B cell (primary cell): ENCODE data around the gene MAN1A1.

Experiments used
- EZH2 ChIP-seq: IDR thresholded peaks from 2 replicates; pipeline ENCODE4 v1.6.1; 2012; ENCODE audit warnings: borderline replicate concordance, low read depth, mild to moderate bottlenecking, moderate library complexity, low read length; ENCODE audit not compliant: insufficient read depth, poor library complexity, severe bottlenecking
- TF ChIP-seq, protein P1 (sequence below): fragments of 200-600 bp; IDR thresholded peaks from one replicate; pipeline ENCODE4 v1.8.0; 2022; ENCODE audit warnings: antibody characterized with exemption, mild to moderate bottlenecking

DNA sequence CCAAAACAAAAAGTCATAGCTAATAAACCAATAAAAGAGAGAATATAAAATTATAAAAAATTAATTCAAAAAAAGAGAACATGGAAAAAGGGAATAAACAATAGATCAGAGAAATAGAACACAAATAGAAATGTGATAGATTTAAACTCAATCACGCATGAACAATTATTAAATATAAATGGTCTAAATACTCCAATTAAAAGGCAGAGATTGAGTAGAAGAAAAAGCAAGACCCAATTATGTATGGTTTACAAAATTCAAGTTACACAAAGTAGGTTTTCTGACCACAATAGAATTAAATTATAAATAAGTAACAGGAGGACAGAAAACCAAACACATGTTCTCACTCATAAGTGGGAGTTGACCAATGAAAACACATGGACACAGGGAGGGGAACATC, 36.4 kb upstream of the MAN1A1 start:
- TF ChIP-seq, protein P1, sequence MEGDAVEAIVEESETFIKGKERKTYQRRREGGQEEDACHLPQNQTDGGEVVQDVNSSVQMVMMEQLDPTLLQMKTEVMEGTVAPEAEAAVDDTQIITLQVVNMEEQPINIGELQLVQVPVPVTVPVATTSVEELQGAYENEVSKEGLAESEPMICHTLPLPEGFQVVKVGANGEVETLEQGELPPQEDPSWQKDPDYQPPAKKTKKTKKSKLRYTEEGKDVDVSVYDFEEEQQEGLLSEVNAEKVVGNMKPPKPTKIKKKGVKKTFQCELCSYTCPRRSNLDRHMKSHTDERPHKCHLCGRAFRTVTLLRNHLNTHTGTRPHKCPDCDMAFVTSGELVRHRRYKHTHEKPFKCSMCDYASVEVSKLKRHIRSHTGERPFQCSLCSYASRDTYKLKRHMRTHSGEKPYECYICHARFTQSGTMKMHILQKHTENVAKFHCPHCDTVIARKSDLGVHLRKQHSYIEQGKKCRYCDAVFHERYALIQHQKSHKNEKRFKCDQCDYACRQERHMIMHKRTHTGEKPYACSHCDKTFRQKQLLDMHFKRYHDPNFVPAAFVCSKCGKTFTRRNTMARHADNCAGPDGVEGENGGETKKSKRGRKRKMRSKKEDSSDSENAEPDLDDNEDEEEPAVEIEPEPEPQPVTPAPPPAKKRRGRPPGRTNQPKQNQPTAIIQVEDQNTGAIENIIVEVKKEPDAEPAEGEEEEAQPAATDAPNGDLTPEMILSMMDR = no peak
- TF ChIP-seq EZH2 = no peak
